ENCODE measurements around the gene GCNT2. TPM values are rescaled to one million over a fixed set of nuclear protein-coding genes. Genes with fewer than 3 reads are reported as not detected.

Gene GCNT2
- 17.5 and 31.2 TPM in 2 replicates for total RNA-seq

DNA sequence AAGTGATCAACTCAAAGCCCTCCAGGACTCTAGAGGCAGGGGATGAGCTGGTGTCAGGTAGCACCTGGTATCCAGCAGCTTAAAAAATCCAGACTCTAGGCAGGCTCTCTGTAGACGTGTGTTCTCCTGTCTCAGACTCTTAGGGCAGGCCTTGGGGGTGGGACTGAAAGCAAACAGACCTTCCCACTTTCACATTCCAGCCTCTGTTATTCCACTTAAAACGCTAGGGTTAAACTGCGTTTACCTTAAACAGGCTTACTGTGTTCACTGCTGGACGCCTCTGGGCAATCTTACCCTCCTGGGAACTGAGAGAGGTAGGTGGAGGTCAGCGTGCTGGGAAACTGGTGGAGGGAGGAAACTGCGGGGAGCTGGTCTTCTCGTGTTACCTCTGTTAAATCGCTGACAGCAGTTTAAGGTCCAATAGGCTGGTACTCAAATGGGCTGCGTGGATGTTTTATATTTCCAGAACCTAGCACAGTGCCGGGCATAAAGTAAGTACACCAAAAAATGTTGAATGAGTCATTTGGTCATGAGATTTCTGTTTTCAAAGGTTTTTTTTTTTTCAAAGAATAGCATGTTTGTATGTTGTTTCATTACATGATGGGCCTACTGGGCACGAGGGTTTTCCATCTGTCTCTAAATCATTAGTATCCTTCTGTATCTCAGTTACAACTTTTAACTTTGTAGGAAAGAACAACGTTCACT lies at the start of gene GCNT2:
Gene GCNT2 (plus strand): TSS at position 248 of the 705 bp plus-strand sequence. CDS start 7,561 bp downstream, outside the sequence.
- H3K4me3 ChIP-seq (ENCODE audit: low read depth, low read length): peak within 1 kb of the TSS; percentile 46
- TF ChIP-seq, protein P1, sequence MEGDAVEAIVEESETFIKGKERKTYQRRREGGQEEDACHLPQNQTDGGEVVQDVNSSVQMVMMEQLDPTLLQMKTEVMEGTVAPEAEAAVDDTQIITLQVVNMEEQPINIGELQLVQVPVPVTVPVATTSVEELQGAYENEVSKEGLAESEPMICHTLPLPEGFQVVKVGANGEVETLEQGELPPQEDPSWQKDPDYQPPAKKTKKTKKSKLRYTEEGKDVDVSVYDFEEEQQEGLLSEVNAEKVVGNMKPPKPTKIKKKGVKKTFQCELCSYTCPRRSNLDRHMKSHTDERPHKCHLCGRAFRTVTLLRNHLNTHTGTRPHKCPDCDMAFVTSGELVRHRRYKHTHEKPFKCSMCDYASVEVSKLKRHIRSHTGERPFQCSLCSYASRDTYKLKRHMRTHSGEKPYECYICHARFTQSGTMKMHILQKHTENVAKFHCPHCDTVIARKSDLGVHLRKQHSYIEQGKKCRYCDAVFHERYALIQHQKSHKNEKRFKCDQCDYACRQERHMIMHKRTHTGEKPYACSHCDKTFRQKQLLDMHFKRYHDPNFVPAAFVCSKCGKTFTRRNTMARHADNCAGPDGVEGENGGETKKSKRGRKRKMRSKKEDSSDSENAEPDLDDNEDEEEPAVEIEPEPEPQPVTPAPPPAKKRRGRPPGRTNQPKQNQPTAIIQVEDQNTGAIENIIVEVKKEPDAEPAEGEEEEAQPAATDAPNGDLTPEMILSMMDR (conservative IDR thresholded peaks at IDR 0.05; ENCODE audit: low read depth, low read length): no peak
- peak; percentile 74 for DNase-seq (ENCODE audit: low read depth)

DNA sequence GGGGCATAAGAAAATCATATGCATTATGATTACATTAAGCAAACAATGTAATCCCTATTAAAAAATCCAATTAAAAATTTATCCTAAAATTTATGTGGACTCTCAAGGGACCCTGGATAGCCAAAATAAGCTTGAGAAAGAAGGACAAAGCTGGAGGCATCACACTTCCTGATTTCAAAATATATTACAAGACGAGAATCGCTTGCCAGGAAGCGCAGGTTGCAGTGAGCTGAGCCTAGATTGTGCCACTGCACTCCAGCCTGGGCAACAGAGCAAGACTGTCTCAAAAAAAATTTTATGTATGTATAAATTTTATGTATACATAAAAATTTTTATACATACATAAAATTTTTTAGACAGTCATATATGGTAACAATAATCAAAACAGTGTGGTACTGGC lies 48.5 kb upstream of the GCNT2 start:
- DNase-seq (ENCODE audit: low read depth): no peak
- TF ChIP-seq, protein P1 (conservative IDR thresholded peaks at IDR 0.05; ENCODE audit: low read depth, low read length): no peak
- H3K4me3 ChIP-seq (ENCODE audit: low read depth, low read length): no peak overlapping the region

DNA sequence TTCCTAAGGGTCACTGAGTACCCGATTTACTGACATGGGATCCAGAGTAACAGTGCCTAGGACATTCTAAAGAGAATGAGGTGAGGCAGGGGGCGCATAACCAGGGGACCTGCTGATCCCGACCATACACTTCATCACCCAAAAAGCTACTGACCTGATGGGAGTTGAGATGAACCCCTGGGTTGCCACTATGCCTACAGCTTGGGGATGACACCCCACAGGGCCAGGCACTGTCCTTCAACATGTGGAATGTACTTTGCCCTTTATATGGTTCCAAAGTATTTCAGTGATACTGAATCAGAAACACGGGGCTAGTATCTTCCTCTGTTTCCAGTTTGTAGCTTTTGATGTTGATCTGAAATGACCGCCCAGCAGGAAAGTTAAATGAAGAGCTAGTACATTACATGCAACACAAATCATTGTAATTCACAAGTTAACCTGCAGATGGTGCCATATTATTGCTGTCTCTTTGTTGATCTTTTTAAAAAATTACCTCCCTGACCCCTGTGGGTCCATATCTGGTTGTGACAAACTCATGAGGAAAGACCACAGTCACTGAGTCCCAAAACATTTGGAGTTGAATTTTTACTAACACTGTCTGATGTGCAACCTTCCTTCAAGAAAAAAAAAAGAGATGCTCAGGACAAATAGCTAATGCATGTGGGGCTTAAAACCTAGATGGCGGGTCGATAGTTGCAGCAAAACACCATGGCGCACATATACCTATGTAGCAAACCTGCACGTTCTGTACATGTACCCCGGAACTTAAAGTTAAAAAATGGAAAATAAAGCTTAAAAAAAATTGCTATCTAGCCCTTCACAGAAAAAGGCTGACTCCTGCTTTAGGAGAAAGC lies 42.7 kb upstream of the GCNT2 start:
- no peak for DNase-seq (ENCODE audit: low read depth)
- H3K4me3 ChIP-seq (ENCODE audit: low read depth, low read length): no peak overlapping the region
- TF ChIP-seq, protein P1 (conservative IDR thresholded peaks at IDR 0.05; ENCODE audit: low read depth, low read length): peak; percentile 65

DNA sequence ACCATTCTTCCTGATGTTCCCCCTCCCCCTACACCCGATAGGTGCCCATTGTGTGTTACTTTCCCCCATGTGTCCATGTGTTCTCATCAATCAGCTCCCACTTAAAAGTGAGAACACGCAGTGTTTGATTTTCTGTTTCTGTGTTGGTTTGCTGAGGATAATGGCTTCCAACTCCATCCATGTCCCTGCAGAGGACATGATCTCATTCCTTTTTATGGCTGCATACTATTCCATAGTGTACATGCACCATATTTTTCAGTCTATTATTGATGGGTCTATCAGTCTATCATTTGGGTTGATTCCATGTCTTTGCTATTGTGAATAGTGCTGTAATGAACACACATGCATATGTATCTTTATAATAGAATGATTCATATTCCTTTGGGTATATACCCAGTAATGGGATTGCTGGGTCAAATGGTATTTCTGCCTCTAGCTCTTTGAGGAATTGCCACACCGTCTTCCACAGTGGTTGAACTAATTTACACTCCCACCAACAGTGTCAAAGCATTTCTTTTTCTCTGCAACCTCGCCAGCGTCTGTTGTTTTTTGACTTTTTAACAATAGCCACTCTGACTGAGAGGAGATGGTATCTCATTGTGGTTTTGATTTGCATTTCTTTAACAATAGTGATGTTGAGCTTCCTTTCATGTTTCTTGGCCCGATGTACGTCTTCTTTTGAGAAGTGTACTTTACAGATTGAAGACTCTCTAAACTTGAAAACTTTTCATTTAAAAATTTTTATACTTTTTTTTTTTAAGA lies 41.0 kb upstream of the GCNT2 start:
- DNase-seq (ENCODE audit: low read depth): no peak
- TF ChIP-seq, protein P1 (conservative IDR thresholded peaks at IDR 0.05; ENCODE audit: low read depth, low read length): no peak
- H3K4me3 ChIP-seq (ENCODE audit: low read depth, low read length): no peak overlapping the region

DNA sequence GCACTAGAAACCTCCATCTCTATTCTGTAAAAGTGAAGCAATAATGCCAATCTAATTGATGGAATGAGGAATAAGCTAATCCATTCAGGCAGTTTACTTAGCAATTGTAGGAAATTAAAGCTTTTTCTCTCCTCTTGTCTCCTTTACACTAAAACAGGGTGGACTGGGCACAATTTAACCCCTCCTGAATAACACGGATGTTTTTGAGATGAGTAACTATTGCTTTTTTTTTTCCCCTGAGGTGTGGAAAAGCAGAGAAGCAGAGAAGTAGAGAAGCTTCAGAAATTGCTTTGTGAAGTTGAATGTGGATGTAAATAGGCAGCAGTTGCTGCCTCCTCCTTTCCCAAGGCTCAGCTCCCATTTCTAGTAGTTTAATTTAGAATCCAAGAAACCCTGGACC lies 40.0 kb upstream of the GCNT2 start:
- TF ChIP-seq, protein P1 (conservative IDR thresholded peaks at IDR 0.05; ENCODE audit: low read depth, low read length): no peak
- no peak for DNase-seq (ENCODE audit: low read depth)
- H3K4me3 ChIP-seq (ENCODE audit: low read depth, low read length): no peak overlapping the region

DNA sequence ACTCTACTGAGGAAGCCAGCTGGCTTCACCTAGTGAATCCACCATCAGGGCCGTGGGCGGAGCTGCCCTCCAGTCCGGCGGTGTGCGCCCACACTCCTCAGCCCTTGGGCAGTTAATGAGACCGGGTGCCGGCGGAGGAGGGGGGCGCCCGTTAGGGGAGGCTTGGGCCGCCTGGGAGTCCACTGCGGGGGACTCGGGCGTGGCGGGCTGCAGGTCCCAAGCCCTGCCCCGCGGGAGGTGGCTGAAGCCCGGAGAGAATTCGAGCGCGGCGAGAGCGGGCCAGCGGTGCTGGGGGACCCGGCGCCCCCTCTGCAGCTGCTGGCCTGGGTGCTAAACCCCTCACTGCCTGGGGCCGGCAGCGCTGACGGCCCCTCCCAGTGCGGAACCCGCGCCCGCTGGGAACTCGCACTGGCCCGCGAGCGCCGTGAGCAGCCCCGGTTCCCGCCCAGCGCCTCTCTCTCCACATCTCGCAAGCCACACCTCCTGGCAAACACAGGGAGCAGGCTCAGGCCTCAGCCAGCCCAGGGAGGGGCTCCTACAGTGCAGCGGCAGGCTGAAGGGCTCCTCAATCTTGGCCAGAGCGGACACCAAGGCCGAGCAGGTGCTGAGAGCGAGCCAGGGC lies 38.4 kb upstream of the GCNT2 start:
- no peak for DNase-seq (ENCODE audit: low read depth)
- no peak overlapping the region for H3K4me3 ChIP-seq (ENCODE audit: low read depth, low read length)
- TF ChIP-seq, protein P1 (conservative IDR thresholded peaks at IDR 0.05; ENCODE audit: low read depth, low read length): no peak

Data from epithelial cell of proximal tubule (primary cell).